Pancreas (tissue), 10 donors: Measurements from ENCODE around the gene GPR85. TPM values are rescaled to one million over a fixed set of nuclear protein-coding genes. Genes with fewer than 3 reads are reported as not detected.
"Not testable (repeated sequence)": the region's sequence is repeated elsewhere in the genome, so short reads cannot be mapped to it uniquely, and the experiment has no call there.

Source experiments
- ATAC-seq, 4 donors: fragments of 200-7000 bp; cut with Tn5 transposase; one replicate each; pipeline versions ENCODE4 v1.8.0 to v1.9.1; 2020; ENCODE audit warnings: mild to moderate bottlenecking in 4 of 4, moderate library complexity in 4 of 4
- DNase-seq, 6 donors: peaks; one replicate each; pipeline ENCODE4 v3.0.0-alpha.2; 2020
- FAIRE-seq: peaks from 2 replicates; lab custom pipeline; 2012; peaks lifted over from hg19 to GRCh38; lab: Jason Lieb, UNC
- H3K27ac ChIP-seq, 4 donors: fragments of 200-600 bp; sonication (generic); 1 replicate in 3 of 4; 2 replicates in 1 of 4; pipeline versions ENCODE4 v1.5.0 to v1.8.0; 2020
- H3K27me3 ChIP-seq, 4 donors: fragments of 200-600 bp; one replicate each; pipeline ENCODE4 v1.8.0; 2021
- H3K36me3 ChIP-seq, 3 donors: fragments of 200-600 bp; sonication (generic) in 1 of 3; one replicate each; pipeline versions ENCODE4 v1.5.0 to v1.8.0; 2020 to 2021
- H3K4me1 ChIP-seq, 3 donors: fragments of 200-600 bp; one replicate each; pipeline ENCODE4 v1.8.0; 2021
- H3K4me3 ChIP-seq, 4 donors: fragments of 200-600 bp; sonication (generic) in 2 of 4; one replicate each; pipeline versions ENCODE4 v1.5.0 to v1.8.0; 2020 to 2021
- H3K9me3 ChIP-seq, 4 donors: fragments of 200-600 bp; one replicate each; pipeline ENCODE4 v1.8.0; 2021
- WGBS, 2 donors: extraction: QIAGEN DNeasy Blood & Tissue Kit; methylation state at CpG; one replicate each; pipeline ENCODE4 v1.1.7; 2013; 5-methylcytosine and 5-hydroxymethylcytosine counted together
- intact Hi-C, 3 donors: fragments of 100-400 bp; cut with DNase I; formaldehyde crosslinking; loops; one replicate each; pipeline versions ENCODE4 v1.11.1 to v1.14.2; 2022
- polyA plus RNA-seq, 2 donors: library from polyadenylated mRNA; stranded (reverse); fragments of 200-250 nt; gene quantifications; one replicate each; pipeline ENCODE4 v1.2.3, GENCODE V29; 2013
- total RNA-seq, 6 donors: library from RNA; stranded (reverse); fragmentation: NEBNext Ultra II Directional in 4 of 6; extraction: Animal tissue kit (Norgen Biotek cat#: 25700) in 4 of 6; gene quantifications; one replicate each; pipeline versions ENCODE4 v1.2.1 to v1.2.4, GENCODE V29; 2021 to 2023
- TF ChIP-seq, protein P1 (sequence below), 4 donors: fragments of 200-600 bp; sonication (generic) in 3 of 4; IDR thresholded peaks; one replicate each; pipeline versions ENCODE4 v1.5.0 to v1.8.0; 2021; ENCODE audit warnings: antibody characterized with exemption in 4 of 4
- donor health status: healthy with polysubstance abuse.
- donor health status: DM: no; HTN: no; CAD: no; lungs with moderate emphysema.
- donor health status: DM: no; HTN: no; CAD: no.
- donor health status: control.
- donor health status: control.
- donor health status: Bipolar disorder and iron deficiency.
- donor health status: DM: yes; HTN: yes; CAD: no.
- donor health status: DM: no; HTN: no; CAD: no.
- donor health status: DM: no; HTN: no; CAD: no.
- donor health status: DM: yes; HTN: yes; CAD: no.

GPR85 gene
- total and polyA plus RNA-seq, 8 donors: 0.06 to 1.2 (median 0.23) TPM; not detected in 1

DNA sequence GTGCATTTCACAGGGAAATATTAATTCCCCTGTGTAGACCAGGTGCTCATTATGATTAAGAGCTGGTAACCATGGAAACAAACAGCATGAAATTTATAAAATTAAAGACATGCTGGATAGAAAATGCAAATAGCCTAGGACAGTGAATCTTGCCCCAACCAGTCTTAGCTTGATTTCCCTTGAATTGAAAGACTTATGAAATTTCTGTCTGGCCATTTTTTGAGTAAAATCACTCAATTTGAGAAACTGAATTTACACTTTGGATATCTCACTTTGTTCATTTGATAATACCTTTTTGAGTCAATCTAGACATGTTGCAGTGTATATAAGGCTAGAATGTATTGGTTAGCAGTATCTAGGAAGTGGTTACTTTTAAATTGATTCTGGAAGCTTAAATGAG lies 36.1 kb upstream of the GPR85 start:
- DNase-seq (no peak), ATAC-seq (no peak), FAIRE-seq (no peak)

DNA sequence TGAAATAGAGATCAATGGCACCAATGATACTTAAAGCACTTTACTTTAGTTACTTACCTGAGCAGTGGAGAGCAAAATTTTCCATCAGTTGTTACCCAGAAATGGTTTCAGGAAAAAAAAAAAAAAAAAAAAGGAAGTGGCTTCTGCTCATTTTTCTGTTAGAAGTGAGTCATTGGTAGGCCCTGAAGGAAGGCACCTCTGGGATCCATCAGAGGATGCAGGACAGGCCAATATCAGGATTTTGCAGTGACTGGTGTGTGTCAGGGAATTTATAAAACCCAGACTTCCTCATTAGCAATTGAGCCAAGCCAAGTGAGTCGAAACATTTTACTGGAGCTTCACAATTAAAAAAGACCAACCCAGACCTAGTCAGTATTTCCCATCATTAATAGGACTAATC lies 34.0 kb upstream of the GPR85 start:
- no peaks in the 10 kb centered on the region for H3K27me3 ChIP-seq
- H3K4me1 ChIP-seq: peaks cover 0 to 6% (median 4%) of the 10 kb centered on the region in 3 donors
- 79 to 94% methylated on average over 1 of the region's 1 CpG for WGBS, 2 donors
- H3K27ac ChIP-seq: no peak overlapping the region
- H3K36me3 ChIP-seq: no peaks in the 10 kb centered on the region
- DNase-seq: no peak
- intact Hi-C loops: no loop called here
- no peak for FAIRE-seq
- TF ChIP-seq, protein P1, sequence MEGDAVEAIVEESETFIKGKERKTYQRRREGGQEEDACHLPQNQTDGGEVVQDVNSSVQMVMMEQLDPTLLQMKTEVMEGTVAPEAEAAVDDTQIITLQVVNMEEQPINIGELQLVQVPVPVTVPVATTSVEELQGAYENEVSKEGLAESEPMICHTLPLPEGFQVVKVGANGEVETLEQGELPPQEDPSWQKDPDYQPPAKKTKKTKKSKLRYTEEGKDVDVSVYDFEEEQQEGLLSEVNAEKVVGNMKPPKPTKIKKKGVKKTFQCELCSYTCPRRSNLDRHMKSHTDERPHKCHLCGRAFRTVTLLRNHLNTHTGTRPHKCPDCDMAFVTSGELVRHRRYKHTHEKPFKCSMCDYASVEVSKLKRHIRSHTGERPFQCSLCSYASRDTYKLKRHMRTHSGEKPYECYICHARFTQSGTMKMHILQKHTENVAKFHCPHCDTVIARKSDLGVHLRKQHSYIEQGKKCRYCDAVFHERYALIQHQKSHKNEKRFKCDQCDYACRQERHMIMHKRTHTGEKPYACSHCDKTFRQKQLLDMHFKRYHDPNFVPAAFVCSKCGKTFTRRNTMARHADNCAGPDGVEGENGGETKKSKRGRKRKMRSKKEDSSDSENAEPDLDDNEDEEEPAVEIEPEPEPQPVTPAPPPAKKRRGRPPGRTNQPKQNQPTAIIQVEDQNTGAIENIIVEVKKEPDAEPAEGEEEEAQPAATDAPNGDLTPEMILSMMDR (IDR thresholded peaks at IDR 0.05): no peak
- ATAC-seq: no peak
- no peaks in the 10 kb centered on the region for H3K9me3 ChIP-seq
- H3K4me3 ChIP-seq: no peak overlapping the region

More for the DNA sequence above, 36.1 kb upstream of the GPR85 start:
- peaks cover 0 to 1% (median 1%) of the 10 kb centered on the region in 3 donors for H3K4me1 ChIP-seq
- no peaks in the 10 kb centered on the region for H3K27me3 ChIP-seq
- H3K9me3 ChIP-seq: no peaks in the 10 kb centered on the region
- no peak overlapping the region for H3K27ac ChIP-seq
- no peak overlapping the region for H3K4me3 ChIP-seq
- intact Hi-C loops: no loop called here
- no peaks in the 10 kb centered on the region for H3K36me3 ChIP-seq
- TF ChIP-seq, protein P1 (IDR thresholded peaks at IDR 0.05): no peak

DNA sequence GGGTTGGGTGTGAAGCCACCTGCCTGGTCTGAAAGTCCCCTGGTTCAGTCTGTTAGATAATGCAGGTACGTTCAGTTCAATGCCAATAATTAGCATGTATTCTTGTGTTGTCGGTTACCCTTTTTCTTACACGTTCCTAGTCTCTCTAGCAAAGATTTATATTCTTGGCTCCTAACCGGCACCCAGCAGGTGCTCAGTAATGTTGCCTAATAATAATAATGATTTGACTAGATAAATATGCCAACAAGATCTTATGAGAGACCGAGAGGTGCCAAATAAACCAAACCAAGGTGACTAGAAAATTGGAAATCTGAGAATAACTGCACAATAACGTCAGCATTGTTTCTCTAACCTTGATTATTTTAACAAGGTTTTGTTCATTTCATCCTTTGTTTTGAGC lies 32.8 kb upstream of the GPR85 start:
- Histone ChIP-seq H3K27me3 (no peaks in the 10 kb centered on the region), H3K27ac (no peak overlapping the region), H3K9me3 (no peaks in the 10 kb centered on the region), H3K36me3 (no peaks in the 10 kb centered on the region), H3K4me3 (peak overlapping the region in 1 of 4 donors; percentile 68), H3K4me1 (peaks cover 0 to 6% (median 4%) of the 10 kb centered on the region in 3 donors)
- DNase-seq: no peak
- ATAC-seq: no peak
- FAIRE-seq: no peak
- TF ChIP-seq, protein P1 (IDR thresholded peaks at IDR 0.05): no peak
- intact Hi-C loops: no loop called here
- WGBS, 2 donors: 49 to 59% methylated on average over 6 of the region's 6 CpGs

DNA sequence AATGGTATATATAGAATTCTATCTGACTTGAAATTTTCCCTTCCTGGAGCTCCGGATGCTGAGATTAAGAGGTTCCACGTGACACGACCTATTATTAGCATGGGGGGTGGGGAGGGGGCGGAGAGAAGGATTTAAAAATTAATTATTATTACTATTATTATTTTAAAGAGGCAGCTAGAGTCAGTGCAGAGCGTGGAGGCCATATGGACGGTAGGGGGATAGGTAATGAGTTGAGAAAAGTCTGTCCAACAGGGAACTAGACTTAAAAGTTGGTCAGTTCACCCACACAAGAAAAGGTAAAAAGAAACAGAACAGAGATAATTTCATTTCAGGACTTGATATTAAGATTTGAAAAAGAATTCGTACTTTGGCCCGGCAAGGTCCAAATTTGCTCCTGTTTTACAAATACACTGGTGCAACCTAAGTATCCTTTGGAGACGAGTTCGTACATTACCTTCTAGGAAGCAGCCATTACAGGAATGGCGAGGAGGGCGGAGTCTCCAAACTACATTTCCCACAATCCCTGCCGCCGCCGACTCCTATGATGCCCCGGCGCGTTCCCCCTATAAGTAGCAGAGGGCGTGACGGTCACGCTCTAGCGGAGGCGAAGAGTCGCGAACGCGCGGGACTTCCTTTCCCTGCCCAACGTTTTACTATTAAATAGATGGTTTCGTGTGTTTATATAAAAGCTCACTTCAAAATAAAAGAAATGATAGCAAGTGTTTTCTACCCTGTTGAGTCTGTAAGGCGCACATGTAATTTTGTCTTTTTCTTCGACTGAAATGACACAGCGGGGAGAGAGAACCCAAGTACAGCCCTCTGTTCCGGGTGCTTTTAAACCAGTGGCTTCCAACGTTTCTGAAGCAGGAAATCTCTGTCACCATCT lies 31.7 kb upstream of the GPR85 start, which contains the start of gene SMIM30:
SMIM30 (minus strand) TSS at position 481 of the 886 bp plus-strand sequence. CDS start 976 bp downstream, outside the sequence.
- DNase-seq (peak; percentile 86 to 96 (median 92)), FAIRE-seq (peak; percentile 95), ATAC-seq (peak; percentile 100)
- H3K4me3 ChIP-seq: peak within 1 kb of the TSS; percentile 22 to 68 (median 53)
- no peaks in the 10 kb centered on the region for H3K9me3 ChIP-seq
- H3K36me3 ChIP-seq: no peaks in the 10 kb centered on the region
- 0% methylated on average over 35 of the region's 35 CpGs for WGBS, 2 donors
- TF ChIP-seq, protein P1 (IDR thresholded peaks at IDR 0.05): no peak
- H3K27me3 ChIP-seq: no peaks in the 10 kb centered on the region
- peaks cover 0 to 6% (median 4%) of the 10 kb centered on the region in 3 donors for H3K4me1 ChIP-seq
- peak within 1 kb of the TSS in 3 of 4 donors; percentile 6 to 68 (median 45) for H3K27ac ChIP-seq
- intact Hi-C loops: no loop called here

GRCh38 chr7:113117374-113117774 lies 30.7 kb upstream of the GPR85 start:
- FAIRE-seq, DNase-seq, ATAC-seq, intact Hi-C loops, H3K27me3 ChIP-seq, H3K4me1 ChIP-seq, H3K36me3 ChIP-seq, H3K27ac ChIP-seq, H3K9me3 ChIP-seq: not testable (repeated sequence)
- peak overlapping the region in 2 of 4 donors; percentile 48 to 68 for H3K4me3 ChIP-seq
- WGBS, 2 donors: 73 to 76% methylated on average over 4 of the region's 4 CpGs
